MCF 10A (cell line): Measurements from ENCODE around the gene CAMK1D. TPM values are rescaled to one million over a fixed set of nuclear protein-coding genes. Genes with fewer than 3 reads are reported as not detected.

ENCODE experiments used
- BruUV-seq: library from RNA; stranded (reverse); fragments of 400-500 nt; replicated peaks from 2 replicates; lab custom pipeline; 2021; lab: Mats Ljungman, UMichigan
- CTCF ChIA-PET: fragments of 300-600 bp; sonication (Branson Sonifier 250); formaldehyde crosslinking; extraction: SDS; loops from one replicate; lab custom pipeline; 2021; ENCODE audit warnings: antibody characterized with exemption, inconsistent platforms; lab: Yijun Ruan, JAX
- POLR2A ChIA-PET: fragments of 300-600, 350-650 bp; sonication (Branson Sonifier 250); formaldehyde crosslinking; extraction: SDS; loops from one replicate; lab custom pipeline; 2020; ENCODE audit warnings: antibody characterized with exemption, inconsistent platforms; lab: Yijun Ruan, JAX
- DNase-seq: peaks from one replicate; pipeline ENCODE4 v3.0.0-alpha.2; 2018; ENCODE audit not compliant: unreplicated experiment
- H3K27ac Mint-ChIP-seq: one replicate; pipeline ENCODE4 v1.8.0; 2022; ENCODE audit warnings: mild to moderate bottlenecking, low read depth, mixed read lengths; ENCODE audit not compliant: unreplicated experiment
- H3K27me3 Mint-ChIP-seq: one replicate; pipeline ENCODE4 v1.8.0; 2022; ENCODE audit warnings: mixed read lengths; ENCODE audit not compliant: insufficient read depth, unreplicated experiment
- H3K36me3 Mint-ChIP-seq: one replicate; pipeline ENCODE4 v1.8.0; 2022; ENCODE audit warnings: mild to moderate bottlenecking, moderate library complexity, mixed read lengths; ENCODE audit not compliant: insufficient read depth, unreplicated experiment
- H3K4me1 Mint-ChIP-seq: one replicate; pipeline ENCODE4 v1.8.0; 2022; ENCODE audit warnings: mixed read lengths; ENCODE audit not compliant: insufficient read depth, unreplicated experiment
- H3K4me3 Mint-ChIP-seq: one replicate; pipeline ENCODE4 v1.8.0; 2022; ENCODE audit warnings: mild to moderate bottlenecking, moderate library complexity, mixed read lengths; ENCODE audit not compliant: unreplicated experiment
- H3K9me3 Mint-ChIP-seq: one replicate; pipeline ENCODE4 v1.8.0; 2022; ENCODE audit warnings: mixed read lengths; ENCODE audit not compliant: unreplicated experiment
- CTCF ChIP-seq: fragments of 200-600 bp; IDR thresholded peaks from one replicate; pipeline ENCODE4 v1.8.0; 2022; ENCODE audit warnings: antibody characterized with exemption, mild to moderate bottlenecking; ENCODE audit not compliant: unreplicated experiment
- intact Hi-C: fragments of 100-400 bp; cut with micrococcal nuclease; formaldehyde crosslinking; loops from 2 replicates; pipeline ENCODE4 v1.14.1; 2022
- total RNA-seq: library from RNA; stranded (reverse); gene quantifications from 2 replicates; pipeline ENCODE4 v1.2.3, GENCODE V29; 2022

CAMK1D gene
- total RNA-seq, 1 experiment from 2014 or later, result 1.7 TPM

DNA sequence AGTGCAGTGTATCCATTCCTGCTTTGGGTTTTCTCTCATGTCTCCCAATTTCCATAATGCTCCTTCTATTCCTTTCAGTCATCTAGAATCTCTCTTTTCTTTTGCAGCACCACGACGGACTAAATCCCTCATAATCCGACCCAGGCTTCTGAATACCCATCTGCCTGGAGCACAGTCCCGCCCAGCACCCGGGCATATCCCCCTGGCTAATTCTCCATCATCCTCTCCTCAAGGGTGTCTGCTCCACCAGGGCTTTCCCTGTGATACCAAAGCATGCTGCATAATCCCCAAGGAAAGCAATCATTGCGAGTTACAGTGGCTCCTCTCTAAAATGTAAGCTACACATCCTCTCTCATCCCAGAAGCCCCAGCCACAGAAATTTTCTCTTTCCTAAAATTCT, 330.3 kb downstream of the CAMK1D start:
- Mint-ChIP-seq H3K4me1 (no peaks in the 10 kb centered on the region), H3K36me3 (no peaks in the 10 kb centered on the region), H3K9me3 (no peaks in the 10 kb centered on the region), H3K4me3 (no peak overlapping the region), H3K27me3 (no peaks in the 10 kb centered on the region), H3K27ac (no peak overlapping the region)
- no peak for TF ChIP-seq CTCF
- no TSS peak for BruUV-seq
- CTCF ChIA-PET, result interaction anchor here (0.6 kb wide), 1 partner anchor 11 kb away, joined by 3 read pairs; no protein-coding TSS in a partner anchor
- intact Hi-C loops, result no loop called here
- no peak for DNase-seq
- POLR2A ChIA-PET, result no interaction called here

DNA sequence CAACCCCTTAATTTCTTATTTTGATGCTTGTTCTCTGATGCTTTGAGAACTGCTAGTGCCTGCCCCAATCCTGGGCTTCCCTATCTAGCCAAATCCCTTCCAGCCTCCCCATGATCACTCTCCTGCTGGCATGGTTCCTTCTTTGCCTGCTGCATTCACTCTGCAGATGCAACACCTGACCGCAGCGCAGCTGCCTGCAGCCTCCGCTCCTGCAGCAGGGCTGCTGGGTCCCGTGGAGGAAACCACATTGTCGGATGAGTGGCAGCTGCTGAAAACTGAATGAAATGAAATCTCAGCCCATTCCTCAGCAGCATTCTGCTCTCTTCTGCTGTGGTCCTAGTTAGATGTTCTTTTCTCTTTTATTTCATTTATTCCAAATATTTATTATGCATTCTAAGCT, 331.9 kb downstream of the CAMK1D start:
- Mint-ChIP-seq H3K27me3 (no peaks in the 10 kb centered on the region), H3K9me3 (no peaks in the 10 kb centered on the region), H3K4me3 (no peak overlapping the region), H3K27ac (peak overlapping the region; percentile 25), H3K4me1 (no peaks in the 10 kb centered on the region), H3K36me3 (no peaks in the 10 kb centered on the region)
- BruUV-seq, result no TSS peak
- no peak for TF ChIP-seq CTCF
- no peak for DNase-seq
- CTCF ChIA-PET, result interaction anchor here (0.6 to 1.0 kb wide), 4 partner anchors 13 to 557 kb away, joined by 3 read pairs; no protein-coding TSS in a partner anchor
- POLR2A ChIA-PET, result no interaction called here
- intact Hi-C loops, result no loop called here

DNA sequence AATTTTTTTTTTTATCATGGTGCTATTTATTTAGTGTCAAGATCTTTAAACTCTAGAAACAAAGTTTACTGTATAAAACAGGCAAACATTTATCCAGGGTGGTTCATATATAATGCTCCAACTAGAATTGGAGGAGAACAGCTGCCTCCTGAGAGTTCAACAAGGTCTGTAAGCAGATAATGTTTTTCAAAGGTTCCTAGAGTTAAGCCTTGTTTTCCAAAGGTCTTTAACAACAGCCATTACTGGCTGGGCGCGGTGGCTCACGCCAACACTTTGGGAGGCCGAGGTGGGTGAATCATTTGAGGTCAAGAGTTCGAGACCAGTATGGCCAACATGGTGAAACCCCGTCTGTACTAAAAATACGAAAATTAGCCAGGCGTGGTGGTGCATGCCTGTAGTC, 335.4 kb downstream of the CAMK1D start:
- CTCF ChIA-PET, result interaction anchor here (0.7 kb wide), 1 partner anchor 39 kb away, joined by 3 read pairs; no protein-coding TSS in a partner anchor
- H3K4me3 Mint-ChIP-seq, result no peak overlapping the region
- no peaks in the 10 kb centered on the region for H3K36me3 Mint-ChIP-seq
- POLR2A ChIA-PET, result no interaction called here
- H3K9me3 Mint-ChIP-seq, result no peaks in the 10 kb centered on the region
- H3K27ac Mint-ChIP-seq, result no peak overlapping the region
- H3K4me1 Mint-ChIP-seq, result no peaks in the 10 kb centered on the region
- BruUV-seq, result no TSS peak
- intact Hi-C loops, result no loop called here
- H3K27me3 Mint-ChIP-seq, result no peaks in the 10 kb centered on the region
- TF ChIP-seq CTCF, result no peak
- DNase-seq, result no peak

- intact Hi-C loops, result no loop called here
- Mint-ChIP-seq H3K4me1 (no peaks in the 10 kb centered on the region), H3K9me3 (no peaks in the 10 kb centered on the region), H3K27me3 (no peaks in the 10 kb centered on the region), H3K4me3 (no peak overlapping the region), H3K36me3 (no peaks in the 10 kb centered on the region), H3K27ac (no peak overlapping the region)
- ChIA-PET CTCF (interaction anchor here (0.7 to 2.0 kb wide), 2 partner anchors 29 to 70 kb away, joined by 3 to 9 read pairs; no protein-coding TSS in a partner anchor), POLR2A (no interaction called here)
- DNase-seq, result no peak
- BruUV-seq, result no TSS peak
- TF ChIP-seq CTCF, result no peak
These were observed 336.1 kb downstream of the CAMK1D start for GRCh38 chr10:12685261-12686058.
